Transverse colon (tissue), 4 donors: Measurements from ENCODE around the gene TAF3. TPM values are rescaled to one million over a fixed set of nuclear protein-coding genes. Genes with fewer than 3 reads are reported as not detected.

Experiments used
- DNase-seq: peaks from one replicate; pipeline ENCODE4 v3.0.0-alpha.2; 2019
- H3K27ac ChIP-seq, 4 donors: fragments of 200-600 bp; sonication (generic); 2 replicates each; pipeline ENCODE4 v1.5.1; 2016 to 2018; ENCODE audit warnings: inconsistent platforms in 4 of 4
- H3K27me3 ChIP-seq: fragments of 200-600 bp; sonication (generic); 2 replicates; pipeline ENCODE4 v1.5.1; 2017; ENCODE audit warnings: inconsistent platforms
- H3K36me3 ChIP-seq, 4 donors: fragments of 200-600 bp; sonication (generic); 2 replicates each; pipeline ENCODE4 v1.5.1; 2017 to 2019; ENCODE audit warnings: inconsistent platforms in 4 of 4
- H3K4me1 ChIP-seq, 4 donors: fragments of 200-600 bp; sonication (generic); 2 replicates each; pipeline ENCODE4 v1.5.1; 2017 to 2020; ENCODE audit warnings: inconsistent platforms in 4 of 4
- H3K4me3 ChIP-seq, 4 donors: fragments of 200-600 bp; sonication (generic); 1 replicate in 1 of 4; 2 replicates in 3 of 4; pipeline versions ENCODE4 v1.5.1 to v1.6.1; 2017 to 2019; ENCODE audit warnings: inconsistent platforms in 4 of 4
- H3K9me3 ChIP-seq, 2 donors: fragments of 200-600 bp; sonication (generic); 2 replicates each; pipeline ENCODE4 v1.5.1; 2017 to 2019; ENCODE audit warnings: inconsistent platforms in 2 of 2
- EP300 ChIP-seq: sonication (generic); formaldehyde crosslinking; IDR thresholded peaks from one replicate; pipeline ENCODE4 v1.6.1; 2017; ENCODE audit warnings: antibody characterized with exemption, low read depth
- POLR2A ChIP-seq: fragments of 450-650 bp; IDR thresholded peaks from one replicate; pipeline ENCODE4 v1.6.1; 2016; ENCODE audit warnings: antibody characterized with exemption, mild to moderate bottlenecking, moderate library complexity
- POLR2AphosphoS5 ChIP-seq, 3 donors: sonication (generic); formaldehyde crosslinking; IDR thresholded peaks; one replicate each; pipeline ENCODE4 v1.6.1; 2016; ENCODE audit warnings: antibody characterized with exemption in 3 of 3
- WGBS, 2 donors: methylation state at CpG; one replicate each; pipeline ENCODE4 v1.1.5; 2018; ENCODE audit warnings: low coverage in 1 of 2; 5-methylcytosine and 5-hydroxymethylcytosine counted together
- in situ Hi-C, 4 donors: fragments of 200-750 bp; cut with MboI; loops; one replicate each; pipeline versions ENCODE4 v1.15.0 to v1.15.1; 2017; ENCODE audit warnings: low sequenced_read_pairs in 3 of 4, low pct_ligation_motif_present in 1 of 4, low pct_unique_long_range_greater_than_20kb in 1 of 4
- intact Hi-C: fragments of 100-400 bp; cut with DNase I; formaldehyde crosslinking; loops from one replicate; pipeline ENCODE4 v1.15.1; 2023; ENCODE audit warnings: low total_unique reads
- total RNA-seq, 4 donors: library from RNA; depleted of rRNA; stranded (reverse); fragments of >200 nt; gene quantifications; one replicate each; pipeline ENCODE4 v1.1.0, GENCODE V29; 2016
- TF ChIP-seq, protein P1 (sequence below), 5 experiments: fragments of 200-600 bp in 3 of 5; fragments of 450-650 bp in 2 of 5; sonication (generic) in 3 of 5; IDR thresholded peaks; 1 replicate in 2 of 5; 2 replicates in 3 of 5; pipeline ENCODE4 v1.5.1; 2016 to 2017; ENCODE audit warnings: antibody characterized with exemption in 5 of 5, inconsistent platforms in 3 of 5, mild to moderate bottlenecking in 2 of 5, moderate library complexity in 1 of 5

TAF3 gene
- total RNA-seq, 4 donors from 2014 or later = 4.8 to 35.6 (median 9.6) TPM

DNA sequence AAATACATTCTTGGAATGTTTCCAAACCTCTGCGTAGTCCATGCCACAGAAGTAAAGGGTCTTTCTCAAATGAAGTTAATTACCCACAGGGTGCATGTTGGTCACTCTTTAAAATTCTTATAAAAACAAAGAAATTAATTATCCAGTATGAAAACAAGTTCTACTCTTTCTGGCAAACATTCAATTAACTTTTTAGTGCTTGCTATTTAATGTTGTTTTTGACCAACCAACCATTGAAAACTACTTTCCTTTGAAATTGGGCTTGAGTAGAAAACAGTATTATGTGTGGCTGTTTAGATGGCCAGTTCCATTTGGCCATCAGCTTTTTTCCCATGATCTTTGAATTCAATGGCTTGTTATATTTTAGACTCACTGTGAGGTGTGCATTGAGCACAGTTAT is 83.0 kb downstream of the TAF3 start:
- 100% methylated on average over 1 of the region's 1 CpG for WGBS, 2 donors
- no peaks in the 10 kb centered on the region for H3K27me3 ChIP-seq
- H3K36me3 ChIP-seq = no peaks in the 10 kb centered on the region
- no peak overlapping the region for H3K27ac ChIP-seq
- no peaks in the 10 kb centered on the region for H3K4me1 ChIP-seq
- intact Hi-C loops (no loop called here), in situ Hi-C loops (no loop called here)
- H3K9me3 ChIP-seq = no peaks in the 10 kb centered on the region
- DNase-seq = no peak
- no peak for TF ChIP-seq EP300
- no peak for TF ChIP-seq POLR2AphosphoS5 (IDR thresholded peaks at IDR 0.05)
- TF ChIP-seq, protein P1, sequence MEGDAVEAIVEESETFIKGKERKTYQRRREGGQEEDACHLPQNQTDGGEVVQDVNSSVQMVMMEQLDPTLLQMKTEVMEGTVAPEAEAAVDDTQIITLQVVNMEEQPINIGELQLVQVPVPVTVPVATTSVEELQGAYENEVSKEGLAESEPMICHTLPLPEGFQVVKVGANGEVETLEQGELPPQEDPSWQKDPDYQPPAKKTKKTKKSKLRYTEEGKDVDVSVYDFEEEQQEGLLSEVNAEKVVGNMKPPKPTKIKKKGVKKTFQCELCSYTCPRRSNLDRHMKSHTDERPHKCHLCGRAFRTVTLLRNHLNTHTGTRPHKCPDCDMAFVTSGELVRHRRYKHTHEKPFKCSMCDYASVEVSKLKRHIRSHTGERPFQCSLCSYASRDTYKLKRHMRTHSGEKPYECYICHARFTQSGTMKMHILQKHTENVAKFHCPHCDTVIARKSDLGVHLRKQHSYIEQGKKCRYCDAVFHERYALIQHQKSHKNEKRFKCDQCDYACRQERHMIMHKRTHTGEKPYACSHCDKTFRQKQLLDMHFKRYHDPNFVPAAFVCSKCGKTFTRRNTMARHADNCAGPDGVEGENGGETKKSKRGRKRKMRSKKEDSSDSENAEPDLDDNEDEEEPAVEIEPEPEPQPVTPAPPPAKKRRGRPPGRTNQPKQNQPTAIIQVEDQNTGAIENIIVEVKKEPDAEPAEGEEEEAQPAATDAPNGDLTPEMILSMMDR (IDR thresholded peaks at IDR 0.05) = no peak
- TF ChIP-seq POLR2A = no peak
- no peak overlapping the region for H3K4me3 ChIP-seq

DNA sequence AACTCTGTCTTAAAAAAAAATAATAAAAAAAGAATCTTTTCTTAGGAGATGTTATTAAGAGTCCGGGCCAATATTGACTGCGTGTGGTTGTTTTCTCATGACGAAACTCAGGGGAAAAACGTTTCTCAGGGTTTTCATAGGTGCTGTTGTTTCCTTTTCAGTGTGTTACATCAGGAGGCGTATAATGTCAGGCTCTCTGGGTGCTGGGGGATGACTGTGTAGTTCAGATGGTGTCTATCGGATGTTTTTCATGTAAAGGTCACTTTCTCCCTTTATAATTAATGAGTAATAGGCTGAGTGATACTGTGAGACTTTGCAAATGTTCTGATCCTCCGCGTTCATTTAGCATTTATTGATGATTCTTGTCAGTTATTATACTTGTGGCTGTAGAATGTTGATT is 84.1 kb downstream of the TAF3 start:
- Histone ChIP-seq H3K4me1 (no peaks in the 10 kb centered on the region), H3K9me3 (no peaks in the 10 kb centered on the region), H3K27me3 (no peaks in the 10 kb centered on the region), H3K36me3 (no peaks in the 10 kb centered on the region), H3K4me3 (no peak overlapping the region), H3K27ac (no peak overlapping the region)
- no peak for DNase-seq
- intact Hi-C loops (no loop called here), in situ Hi-C loops (no loop called here)
- 85 to 93% methylated on average over 8 of the region's 8 CpGs for WGBS, 2 donors
- no peak for TF ChIP-seq POLR2A
- TF ChIP-seq POLR2AphosphoS5 (IDR thresholded peaks at IDR 0.05) = no peak
- TF ChIP-seq, protein P1 (IDR thresholded peaks at IDR 0.05) = no peak
- TF ChIP-seq EP300 = no peak

DNA sequence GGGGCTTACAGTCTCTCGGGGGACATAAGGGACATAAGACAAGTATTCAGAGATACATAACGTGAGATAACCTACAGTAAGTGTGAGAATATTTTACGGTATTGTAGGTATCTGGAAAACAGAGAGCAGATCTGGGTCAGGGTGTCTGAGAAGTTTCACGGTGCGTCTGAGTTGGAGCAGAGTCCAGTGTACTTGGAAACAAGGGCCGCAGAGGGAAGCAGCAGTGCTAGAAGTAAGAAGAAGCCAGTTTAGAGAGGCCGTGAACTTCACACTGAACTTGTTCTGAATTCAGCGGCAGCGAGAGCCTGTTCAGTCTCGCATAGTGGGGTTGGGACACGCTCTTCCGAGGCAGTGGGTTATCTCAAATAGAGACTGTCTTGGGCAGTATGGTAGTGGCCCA is 85.5 kb downstream of the TAF3 start:
- DNase-seq = no peak
- TF ChIP-seq EP300 (no peak), POLR2A (no peak), POLR2AphosphoS5 (IDR thresholded peaks at IDR 0.05) (no peak)
- TF ChIP-seq, protein P1 (IDR thresholded peaks at IDR 0.05) = no peak
- H3K36me3 ChIP-seq = no peaks in the 10 kb centered on the region
- in situ Hi-C loops (no loop called here), intact Hi-C loops (no loop called here)
- no peaks in the 10 kb centered on the region for H3K27me3 ChIP-seq
- H3K4me1 ChIP-seq = no peaks in the 10 kb centered on the region
- H3K4me3 ChIP-seq = no peak overlapping the region
- no peaks in the 10 kb centered on the region for H3K9me3 ChIP-seq
- no peak overlapping the region for H3K27ac ChIP-seq
- WGBS, 2 donors = 88 to 95% methylated on average over 3 to 12 of the region's 12 CpGs

DNA sequence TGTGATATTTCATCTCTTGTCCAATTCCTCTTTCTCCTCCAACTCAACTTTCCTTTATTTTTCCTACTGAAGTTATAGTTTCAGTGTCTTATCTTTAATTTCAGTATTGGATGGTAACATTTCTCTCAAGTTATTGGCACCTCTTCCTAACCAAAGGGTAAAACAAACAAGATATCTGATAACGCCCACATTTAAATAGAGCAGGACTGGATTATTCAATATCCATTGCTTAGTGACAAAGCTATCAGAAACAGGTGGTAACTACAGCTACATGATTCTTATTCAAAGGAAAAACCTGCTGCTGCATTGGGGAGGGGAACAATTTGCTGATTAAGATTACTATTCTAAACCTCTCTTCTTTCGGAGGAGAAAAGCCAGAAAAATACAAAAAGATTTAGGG is 87.8 kb downstream of the TAF3 start:
- in situ Hi-C loops (no loop called here), intact Hi-C loops (no loop called here)
- no peak for DNase-seq
- H3K4me3 ChIP-seq = no peak overlapping the region
- H3K27me3 ChIP-seq = no peaks in the 10 kb centered on the region
- 60 to 64% methylated on average over 2 of the region's 2 CpGs for WGBS, 2 donors
- H3K4me1 ChIP-seq = no peaks in the 10 kb centered on the region
- no peaks in the 10 kb centered on the region for H3K36me3 ChIP-seq
- H3K27ac ChIP-seq = no peak overlapping the region
- no peaks in the 10 kb centered on the region for H3K9me3 ChIP-seq
- no peak for TF ChIP-seq POLR2AphosphoS5 (IDR thresholded peaks at IDR 0.05)
- no peak for TF ChIP-seq POLR2A
- no peak for TF ChIP-seq EP300
- TF ChIP-seq, protein P1 (IDR thresholded peaks at IDR 0.05) = no peak
